IPS-NIHi7 (cell line): ENCODE measurements around the gene PRKAG1.

ENCODE experiments used
- DNase-seq: peaks from one replicate; pipeline ENCODE4 v3.0.0; 2012; ENCODE audit warnings: mixed read lengths; ENCODE audit errors: extremely low spot score

The PRKAG1 gene

DNA sequence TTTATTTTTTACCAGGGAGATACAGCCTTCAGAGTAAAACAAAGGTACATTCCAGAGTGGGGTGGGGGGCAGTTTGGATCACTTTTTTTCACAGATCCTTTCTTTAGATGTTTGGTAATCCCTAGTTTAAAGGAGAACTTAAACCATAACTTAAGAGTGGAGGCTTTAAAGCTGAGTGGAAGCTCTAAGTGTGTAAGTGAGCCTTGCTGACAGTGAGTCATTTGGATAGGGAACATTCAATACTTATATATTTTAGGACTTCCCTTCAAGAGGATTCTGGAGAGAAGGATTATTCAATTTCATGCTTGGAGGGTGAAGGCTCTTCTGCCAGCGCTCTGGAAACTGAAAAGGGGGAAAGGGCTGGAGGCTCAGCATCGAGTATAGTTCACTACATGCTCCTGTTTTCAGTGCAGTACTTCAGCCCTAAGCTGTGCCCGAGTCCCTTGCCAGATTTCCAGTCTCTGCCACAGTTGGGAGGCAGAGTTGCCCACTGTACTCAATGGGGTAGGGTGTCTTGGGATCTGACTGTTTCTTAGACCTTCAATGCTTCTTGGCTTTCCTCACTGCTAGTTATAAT, 8.4 kb downstream of the PRKAG1 start:
- DNase-seq = no peak

DNA sequence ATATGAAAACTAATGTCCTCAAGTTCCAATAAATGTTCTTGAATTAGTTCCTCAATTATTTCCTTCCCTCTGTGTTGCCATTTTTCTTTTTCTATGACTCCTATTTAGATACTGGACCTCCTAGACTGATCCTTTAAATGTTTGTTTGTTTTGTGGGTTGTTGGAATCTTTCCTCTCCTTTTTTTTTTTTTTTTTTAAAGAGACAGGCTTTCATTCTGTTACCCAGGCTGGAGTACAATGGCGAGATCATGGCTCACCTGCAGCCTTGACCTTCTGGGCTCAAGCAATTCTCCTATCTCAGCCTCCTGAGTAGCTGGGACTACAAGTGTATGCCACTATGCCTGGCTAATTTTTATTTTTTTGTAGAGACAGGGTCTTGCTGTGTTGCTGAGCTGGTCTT, 9.6 kb downstream of the PRKAG1 start:
- no peak for DNase-seq

DNA sequence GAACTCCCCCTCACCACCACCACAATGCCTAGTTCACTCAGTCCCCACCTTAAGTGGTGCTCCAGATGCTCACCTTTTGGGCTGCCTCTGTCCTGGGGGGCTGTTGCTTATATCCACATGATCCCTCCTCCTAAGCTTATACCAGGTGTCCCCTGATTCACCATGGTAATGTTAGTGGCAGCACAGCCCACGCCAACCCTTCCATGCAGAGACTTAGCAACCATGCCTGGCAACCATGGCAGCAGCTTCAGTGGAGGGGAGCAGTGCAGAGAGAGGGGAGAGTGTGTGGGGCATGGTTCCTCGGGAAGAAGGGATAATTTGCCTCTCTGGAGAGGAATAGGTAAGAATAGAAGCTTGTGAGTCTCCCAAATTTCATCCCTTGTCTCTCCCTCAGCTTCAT, 18.2 kb downstream of the PRKAG1 start:
- no peak for DNase-seq

DNA sequence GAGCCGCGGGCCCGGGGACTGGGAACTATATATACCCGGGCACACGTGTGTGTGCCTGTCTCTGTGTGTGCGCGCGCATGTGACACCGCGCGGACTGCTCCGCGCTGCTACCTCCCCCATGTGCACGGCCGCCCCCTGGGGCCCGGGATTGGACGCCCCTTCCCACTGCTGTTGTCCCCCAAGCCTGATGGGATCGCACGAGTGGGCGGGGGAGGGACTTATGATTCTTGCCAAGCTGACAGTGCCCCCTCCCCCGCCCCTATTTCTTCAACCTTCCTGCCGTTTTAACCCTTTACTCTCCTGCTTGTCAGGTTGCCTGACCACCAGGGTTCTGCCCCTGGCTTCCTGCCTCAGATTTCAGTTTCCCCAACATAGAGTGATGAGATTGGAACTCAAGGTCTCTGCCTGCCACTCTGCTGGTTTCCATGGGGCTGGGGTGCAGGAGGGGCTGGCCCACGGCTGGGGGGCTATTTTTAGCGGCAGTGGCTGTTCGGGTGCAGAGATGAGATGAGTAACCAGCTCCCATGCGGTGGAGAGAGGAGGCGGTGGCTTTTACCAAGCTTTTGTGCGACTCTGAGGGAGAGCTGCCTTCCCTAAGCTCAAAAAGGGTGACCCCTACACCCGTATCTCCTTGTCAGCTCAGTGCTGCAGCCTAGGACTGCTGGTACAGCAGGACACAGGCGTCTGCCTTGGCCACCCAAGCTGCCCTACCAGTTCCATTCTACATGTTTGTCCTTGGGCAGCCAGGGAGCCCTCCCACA, 19.0 kb downstream of the PRKAG1 start, which contains the start of gene DDN:
DDN (minus strand) TSS at position 5 of the 761 bp plus-strand sequence. CDS start 88 bp downstream, outside the sequence.
- peak; percentile 45 for DNase-seq

DNA sequence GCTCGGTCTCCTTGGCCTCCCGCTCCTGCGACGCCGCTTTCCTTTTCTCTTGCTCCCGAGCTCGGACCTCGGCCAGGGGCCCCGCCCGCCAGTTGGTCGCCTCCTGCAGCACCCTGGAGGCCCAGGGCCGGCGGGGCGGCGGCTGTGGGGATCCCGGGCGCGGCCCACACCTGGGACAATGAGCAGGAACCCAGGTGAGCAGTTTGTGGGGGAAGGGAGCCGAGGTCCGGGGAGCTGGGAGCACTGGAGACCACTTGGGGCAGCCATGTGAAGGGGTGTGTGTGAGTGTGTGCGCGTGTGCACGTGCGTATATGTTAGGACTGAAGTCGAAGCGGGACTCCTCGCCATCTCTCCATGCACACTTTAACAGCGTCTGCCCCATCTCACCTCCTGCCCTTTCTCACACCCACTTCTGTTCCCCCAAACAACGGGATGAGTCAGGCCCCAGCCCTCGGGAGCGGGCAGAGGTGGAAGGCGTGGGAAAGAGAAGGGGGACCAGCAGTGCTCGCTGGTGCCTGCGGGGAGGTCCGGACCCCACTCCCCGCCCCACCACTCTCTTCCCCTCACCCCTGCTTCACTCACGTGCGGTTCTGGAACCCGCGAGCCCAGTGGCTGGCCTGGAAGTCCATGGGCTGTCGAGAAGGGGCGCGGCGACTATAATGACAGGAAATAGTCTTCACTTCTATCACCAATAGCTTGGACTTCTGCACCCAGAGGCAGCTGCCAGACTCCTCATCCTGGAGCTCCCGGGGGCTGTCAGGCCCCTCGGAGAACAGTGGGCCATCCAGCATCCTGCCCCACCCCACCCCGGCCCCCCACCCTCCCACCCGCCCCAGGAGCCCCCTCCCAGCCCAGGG, 19.9 kb downstream of the PRKAG1 start:
- DNase-seq = peak; percentile 24

DNA sequence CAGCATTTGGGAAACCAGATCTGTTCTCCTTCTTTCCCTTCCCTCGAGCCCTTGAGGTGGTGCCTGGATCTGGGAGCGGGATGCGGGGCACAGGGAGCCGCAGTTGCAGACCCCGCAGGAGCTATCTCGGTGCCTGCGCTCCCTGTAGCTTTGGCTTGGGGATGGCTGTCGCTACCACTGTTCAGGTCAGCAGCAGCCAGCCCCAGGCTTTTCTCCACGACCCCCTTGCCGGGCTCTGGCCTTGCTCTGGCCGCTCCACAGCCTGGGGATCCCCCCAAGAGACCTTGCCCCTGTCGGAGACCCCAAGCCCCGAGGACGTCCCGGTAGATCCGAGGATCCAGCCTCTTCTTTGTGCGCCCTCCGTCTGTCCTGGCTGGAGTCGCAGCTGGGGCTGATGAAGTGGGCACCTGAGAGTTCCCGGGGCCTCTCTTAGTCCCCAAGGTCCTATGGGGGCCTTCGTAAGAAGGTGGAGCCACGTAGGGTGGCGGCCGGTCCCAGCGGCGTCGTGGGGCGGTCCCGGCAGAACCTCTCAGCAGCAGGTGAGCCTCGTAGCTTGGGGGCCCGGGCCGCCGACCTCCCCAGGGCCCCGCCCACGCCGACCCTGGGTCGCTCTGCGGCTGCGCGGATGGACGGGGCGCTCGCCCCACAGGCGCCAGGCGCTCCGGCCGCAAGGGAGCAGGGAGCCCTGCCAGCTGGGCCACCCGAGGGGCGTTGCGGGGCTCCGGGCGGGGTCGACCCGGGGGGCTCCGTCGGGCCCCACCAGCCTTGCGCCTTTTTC, 20.7 kb downstream of the PRKAG1 start:
- DNase-seq = peak; percentile 75

DNA sequence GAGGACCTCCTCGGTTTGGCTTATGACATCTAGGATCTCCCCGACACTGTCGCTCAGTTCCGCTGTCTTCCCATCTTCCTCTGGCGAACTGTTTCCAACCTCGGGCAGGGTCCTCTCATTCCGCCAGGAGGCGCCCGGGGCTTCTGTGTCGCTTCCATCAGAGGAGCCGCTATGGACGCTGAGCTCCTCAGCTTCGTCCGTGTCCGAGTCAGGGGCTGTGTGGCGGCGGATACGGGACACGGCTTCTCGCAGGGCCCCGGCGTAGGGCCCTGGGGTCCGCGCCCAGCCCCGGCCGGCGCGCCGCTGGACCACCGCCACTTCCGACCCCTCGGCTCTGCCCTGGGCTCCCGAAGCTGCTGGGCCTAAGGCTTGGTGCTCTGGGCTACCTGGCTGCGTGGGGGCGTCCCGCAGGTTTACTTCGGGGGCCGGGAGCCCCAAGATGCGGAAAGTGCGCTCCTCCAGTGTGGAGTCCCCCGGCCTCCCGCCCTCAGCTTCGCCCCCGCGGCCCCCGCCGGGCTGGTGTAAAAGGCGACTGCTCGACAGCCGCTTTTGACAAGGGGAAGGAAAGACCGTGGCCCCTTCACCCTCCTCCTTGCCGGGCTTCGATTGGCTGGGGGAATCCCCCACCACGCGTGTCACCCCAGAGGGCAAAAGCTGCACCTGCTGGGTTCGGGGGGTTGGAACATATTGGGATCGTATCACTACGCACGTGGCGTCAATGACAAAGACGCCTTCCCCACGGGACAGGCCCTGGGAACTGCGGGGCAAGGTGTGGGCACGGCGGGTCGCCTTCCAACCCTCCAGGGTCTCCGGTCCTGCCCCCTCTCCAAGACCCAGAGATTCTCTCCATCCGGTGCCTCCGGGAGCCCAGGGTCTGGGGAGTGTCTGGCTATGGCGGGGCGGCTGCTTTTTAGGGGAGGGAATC, 21.5 kb downstream of the PRKAG1 start:
- DNase-seq = peak; percentile 80

DNA sequence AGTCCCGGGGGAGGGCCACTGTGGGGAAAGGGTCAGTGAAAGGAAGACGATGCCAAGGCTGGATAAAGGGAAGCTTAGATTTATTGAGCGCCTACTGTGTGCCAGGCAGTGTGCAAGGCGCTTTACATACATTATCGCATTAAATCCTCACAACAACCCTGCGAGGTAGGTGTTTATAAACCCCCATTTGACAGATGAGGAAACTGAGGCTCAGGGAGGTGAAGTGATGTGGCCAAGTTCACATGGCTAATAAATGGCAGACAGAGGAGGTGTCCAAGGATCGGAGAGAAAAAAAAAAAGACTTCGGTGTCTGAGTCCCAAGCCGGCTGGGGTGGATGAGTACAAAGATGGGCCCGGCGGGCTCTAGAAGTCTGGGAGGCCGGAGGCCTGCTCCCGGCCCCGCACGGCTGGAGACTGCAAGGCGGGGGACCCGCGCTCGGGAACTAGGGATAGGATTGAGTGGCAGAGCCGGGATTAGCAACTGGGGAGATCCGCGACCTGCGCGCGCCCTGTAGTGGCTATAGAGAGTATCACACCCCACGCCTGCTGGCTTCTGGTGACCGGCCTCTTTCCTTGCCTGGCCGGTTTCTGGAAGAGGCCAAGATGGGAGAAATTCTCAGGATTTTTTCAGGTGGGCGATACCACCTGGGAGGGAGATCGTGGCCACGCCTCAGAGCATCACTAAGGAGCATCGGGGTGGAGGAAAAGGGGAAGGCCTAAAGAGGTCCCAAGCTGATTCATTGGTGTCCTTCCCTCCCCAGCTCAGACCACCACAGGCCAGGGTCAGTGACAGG, 23.3 kb downstream of the PRKAG1 start:
- DNase-seq = peak; percentile 95

DNA sequence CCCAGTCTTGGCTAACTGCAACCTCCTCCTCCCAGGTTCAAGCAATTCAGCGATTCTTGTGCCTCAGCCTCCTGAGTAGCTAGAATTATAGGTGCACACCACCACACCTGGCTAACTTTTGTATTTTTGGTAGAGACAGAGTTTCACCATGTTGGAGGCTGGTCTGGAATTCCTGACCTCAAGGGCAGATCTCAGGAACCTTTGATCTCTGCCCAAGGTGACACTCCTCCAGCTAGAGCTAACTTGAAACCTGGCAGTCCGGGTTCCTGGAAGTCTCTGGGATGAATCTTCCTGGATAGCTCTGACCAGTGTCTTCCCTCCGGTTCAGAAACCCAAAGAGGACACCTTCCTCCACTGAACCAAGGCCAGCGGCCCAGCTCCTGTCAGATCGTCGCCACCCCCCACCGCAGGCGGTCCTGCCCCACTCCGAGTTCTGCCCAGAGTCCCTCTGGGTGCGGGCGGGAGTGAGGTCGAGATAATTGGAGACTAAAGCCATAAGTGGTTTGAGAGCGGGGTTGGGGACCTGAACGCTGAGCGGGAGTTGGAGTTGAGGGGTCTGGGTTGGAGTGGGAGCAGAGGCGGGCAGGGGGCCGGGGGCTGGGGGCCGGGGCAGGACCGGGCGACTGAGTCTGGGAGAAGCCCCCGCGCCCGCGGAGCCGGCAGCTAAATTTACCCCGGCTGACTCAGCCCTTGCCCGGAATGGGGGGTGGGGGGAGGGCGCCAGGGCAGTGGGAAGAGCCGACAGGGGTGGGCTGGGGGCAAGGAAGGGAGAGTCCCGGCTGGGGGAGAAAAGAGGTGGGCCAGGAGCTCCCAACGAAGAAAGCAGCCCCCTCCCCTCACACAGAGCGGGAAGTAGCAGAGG, 24.1 kb downstream of the PRKAG1 start:
- no peak for DNase-seq

DNA sequence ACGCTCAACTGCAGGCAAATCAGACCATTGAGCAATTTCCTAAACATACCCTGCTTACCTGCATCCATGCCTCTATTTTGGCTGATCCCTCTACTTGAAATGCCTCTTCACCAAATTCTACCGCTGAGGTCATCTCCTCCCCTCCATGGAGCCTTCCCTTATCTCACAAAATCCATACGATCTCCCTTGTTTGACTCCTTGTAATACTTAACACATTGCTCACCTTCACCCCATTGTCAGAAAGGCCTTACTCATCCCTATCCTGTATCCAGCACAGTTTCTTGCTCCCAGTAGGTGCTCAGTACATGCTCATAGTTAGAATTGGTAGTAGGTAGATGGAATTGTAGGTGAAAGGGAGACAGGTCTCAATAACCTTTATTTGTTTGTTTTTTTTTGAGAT, 24.8 kb downstream of the PRKAG1 start:
- DNase-seq = no peak

DNA sequence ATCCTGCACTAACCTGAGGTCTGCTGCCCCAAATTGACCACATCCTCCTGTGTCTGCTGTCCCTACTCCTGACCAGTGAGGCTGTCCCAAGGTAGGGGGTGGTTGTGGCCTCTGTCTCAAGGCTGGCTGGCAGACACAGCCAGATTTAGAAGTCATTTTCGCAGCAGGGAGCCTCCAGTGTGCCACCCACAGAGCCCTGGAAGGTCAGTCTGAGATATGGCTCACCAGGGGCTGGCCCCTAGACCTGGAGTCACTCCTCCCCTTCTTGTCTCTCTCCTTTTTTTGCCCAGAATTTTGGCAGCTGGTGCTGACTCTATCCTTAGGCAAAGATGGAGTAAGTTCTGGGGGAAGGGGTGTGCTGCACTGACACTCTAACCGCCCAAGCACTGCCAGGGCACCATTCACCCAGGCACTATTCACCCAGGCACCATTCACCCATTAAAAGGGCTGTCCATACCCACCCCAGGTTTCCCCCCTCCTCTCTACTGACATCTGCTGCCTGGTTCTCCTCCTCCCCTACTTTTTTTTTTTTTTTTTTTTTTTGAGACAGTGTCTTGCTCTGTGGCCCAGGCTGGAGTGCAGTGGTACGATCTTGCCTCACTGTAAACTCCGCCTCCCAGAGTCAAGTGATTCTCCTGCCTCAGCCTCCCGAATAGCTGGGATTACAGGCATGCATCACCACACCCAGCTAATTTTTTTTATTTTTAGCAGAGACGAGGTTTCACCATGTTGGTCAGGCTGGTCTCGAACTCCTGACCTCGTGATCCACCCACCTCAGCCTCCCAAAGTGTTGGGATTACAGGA, 27.1 kb downstream of the PRKAG1 start:
- DNase-seq = no peak

DNA sequence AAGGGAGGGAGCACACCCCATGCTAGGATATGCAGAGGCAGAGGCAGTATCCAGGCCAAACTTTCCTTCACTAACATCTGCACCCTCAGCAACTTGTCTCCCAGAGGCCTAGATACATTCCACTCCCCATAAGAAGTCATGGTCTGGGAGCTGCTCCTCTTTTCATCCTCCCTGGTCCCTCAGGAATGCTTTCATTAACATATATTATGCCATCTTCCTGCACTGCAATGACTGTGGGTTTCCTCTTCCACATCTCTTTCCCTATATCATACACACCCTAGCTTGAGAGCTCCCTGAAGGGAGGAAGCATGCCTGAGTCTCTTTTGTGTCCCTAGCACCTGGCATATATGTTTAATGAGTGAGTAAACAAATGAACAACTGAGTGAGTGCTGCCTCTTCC, 28.0 kb downstream of the PRKAG1 start:
- no peak for DNase-seq

DNA sequence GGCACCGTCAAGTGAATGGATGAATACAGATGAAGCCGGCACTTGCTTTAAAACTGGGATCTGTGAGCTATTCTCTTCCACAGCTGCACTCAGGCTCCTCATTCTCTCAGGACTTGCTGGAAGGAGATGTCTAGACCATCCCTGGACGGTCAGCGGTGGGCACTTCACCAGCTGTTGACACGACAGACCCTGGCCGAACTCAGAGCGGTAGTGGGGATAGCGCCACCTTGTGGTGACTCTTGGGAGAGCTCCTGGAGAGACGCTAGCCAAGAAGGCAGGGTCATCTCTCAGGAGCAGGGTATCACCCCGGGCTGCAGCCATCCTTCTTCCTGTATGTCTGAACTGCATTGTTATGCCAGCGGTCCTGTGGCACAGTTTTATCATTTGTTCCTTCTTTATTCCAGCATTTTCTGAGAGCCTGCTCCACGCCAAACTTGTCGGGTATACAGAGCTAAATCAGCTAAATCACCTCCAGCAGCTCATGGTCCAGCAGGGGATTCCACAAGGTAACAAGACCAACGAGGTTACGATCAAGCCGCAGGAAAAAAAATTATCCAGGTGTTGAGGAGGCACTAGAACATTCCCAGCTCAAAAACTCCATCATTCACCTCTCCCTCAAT, 30.4 kb downstream of the PRKAG1 start:
- DNase-seq = peak; percentile 83

DNA sequence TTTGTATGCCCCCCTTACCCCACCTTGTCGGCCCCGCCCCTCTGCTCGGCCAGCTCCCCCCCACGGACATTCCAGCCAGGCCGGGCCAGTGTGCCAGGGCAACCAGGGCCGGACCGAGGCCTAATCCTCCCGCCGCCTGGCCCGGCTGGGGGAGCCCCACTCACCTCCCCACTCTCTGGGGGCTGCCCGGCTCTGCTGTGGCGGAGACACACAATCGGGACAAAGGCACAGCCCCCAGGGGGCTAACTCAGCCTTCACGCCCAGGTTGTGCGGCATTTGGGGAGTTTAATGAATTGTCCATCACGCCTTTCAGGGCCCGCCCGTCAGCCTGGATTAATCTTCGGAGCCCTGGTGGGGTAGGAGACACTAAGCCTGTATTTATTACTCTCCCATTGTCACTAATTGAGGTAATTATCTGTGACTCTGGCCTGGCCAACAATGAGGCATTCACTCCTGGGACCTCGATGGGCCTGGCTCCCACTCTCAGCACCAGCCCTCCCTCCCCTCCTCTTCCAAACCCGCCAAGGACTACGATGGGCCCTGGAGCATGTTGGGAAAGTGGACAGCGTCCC, 31.8 kb downstream of the PRKAG1 start:
- no peak for DNase-seq

DNA sequence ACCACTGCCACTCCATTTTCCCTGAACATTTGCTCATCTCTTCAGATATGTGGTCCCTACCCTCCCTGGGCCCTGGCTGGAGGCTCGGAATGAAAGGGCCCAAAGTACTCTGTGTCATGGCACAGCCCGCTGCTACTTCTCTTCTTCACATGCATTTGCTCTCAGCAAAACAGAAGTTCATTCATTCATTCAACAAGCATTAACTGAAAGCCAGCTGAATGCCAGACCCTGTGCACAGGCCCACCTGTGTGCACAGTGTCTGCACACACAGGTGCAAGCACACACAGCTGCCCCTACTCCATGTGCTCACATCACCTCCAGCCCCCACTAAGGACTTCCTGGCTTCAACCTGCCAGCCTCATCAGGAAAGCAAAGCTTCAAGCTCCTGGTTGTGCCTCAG, 32.7 kb downstream of the PRKAG1 start:
- DNase-seq = no peak

DNA sequence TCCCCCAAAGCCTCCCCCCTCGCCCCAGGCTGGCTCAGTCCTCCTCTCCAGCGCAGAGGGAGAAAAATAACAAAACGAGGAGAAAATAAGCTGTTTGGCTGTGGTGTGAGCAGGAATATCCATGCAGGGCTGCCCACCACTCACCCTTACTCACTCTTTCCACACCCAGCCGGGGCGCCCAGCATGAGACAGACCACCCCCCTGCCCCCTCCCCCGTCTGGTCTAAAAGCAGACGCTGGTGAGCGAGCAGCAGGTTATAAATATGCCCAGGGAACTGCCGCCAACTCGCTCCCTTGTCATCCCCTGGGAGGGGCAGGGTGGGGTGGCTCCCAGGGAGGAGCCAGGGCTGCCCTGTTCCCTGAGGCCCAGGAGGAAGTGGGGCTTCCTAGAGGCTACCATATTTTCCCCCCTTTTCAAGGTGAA, 33.1 kb downstream of the PRKAG1 start:
- no peak for DNase-seq

DNA sequence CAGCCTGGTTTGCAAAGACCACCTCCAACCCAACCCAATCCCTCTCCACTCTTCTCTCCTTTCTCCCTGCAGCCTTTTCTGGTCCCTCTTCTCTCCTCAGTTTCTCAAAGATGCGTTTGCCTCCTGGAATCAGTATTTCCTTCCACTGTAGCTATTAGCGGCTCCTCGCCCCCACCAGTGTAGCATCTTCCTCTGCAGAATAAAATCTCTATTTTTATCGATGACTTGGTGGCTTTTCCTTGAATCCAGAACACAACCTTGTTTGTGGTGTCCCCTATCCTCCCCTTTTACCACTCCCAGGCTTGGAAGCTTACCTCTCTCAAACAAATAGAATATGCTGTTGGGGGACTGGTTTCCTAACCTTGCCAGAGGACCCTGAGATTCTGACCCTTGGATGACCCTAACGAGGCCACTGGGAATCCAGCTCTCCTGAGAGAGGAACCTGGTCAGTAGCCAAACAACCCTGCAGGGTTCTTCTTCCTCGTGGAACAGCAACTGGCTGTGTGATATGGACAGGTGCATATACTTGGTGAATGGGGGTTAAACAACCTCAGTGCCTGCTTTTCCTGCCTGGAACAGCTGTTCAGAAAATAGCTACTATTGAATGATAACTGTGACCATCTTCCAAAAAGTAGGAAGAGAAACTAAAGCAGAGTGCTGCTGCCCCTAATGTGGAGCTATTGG, 36.0 kb downstream of the PRKAG1 start:
- no peak for DNase-seq
